Mesenchymal stem cell (in vitro differentiated cells and primary cell): ENCODE results near the gene ARID1B.

Experiments used
- DNase-seq: peaks from one replicate; pipeline ENCODE4 v3.0.0-alpha.2; 2013
- H2AFZ ChIP-seq: one replicate; pipeline ENCODE4 v1.6.1; 2013; ENCODE audit warnings: low read depth, mild to moderate bottlenecking, control low read depth, inconsistent platforms, low read length, moderate library complexity
- H2AK5ac ChIP-seq: 2 replicates; pipeline ENCODE4 v1.6.1; 2013; ENCODE audit warnings: low read length, moderate library complexity, mild to moderate bottlenecking, inconsistent platforms; ENCODE audit not compliant: severe bottlenecking
- H2BK120ac ChIP-seq: one replicate; pipeline ENCODE4 v1.6.1; 2013; ENCODE audit warnings: low read depth, mild to moderate bottlenecking, inconsistent platforms, low read length, moderate library complexity
- H2BK12ac ChIP-seq, 2 experiments: one replicate each; pipeline ENCODE4 v1.6.1; 2013; ENCODE audit warnings: inconsistent platforms in 2 of 2, low read length in 2 of 2, mild to moderate bottlenecking in 2 of 2, moderate library complexity in 2 of 2, control low read depth in 1 of 2
- H2BK15ac ChIP-seq: one replicate; pipeline ENCODE4 v1.6.1; 2013; ENCODE audit warnings: mild to moderate bottlenecking, low read depth, inconsistent platforms; ENCODE audit not compliant: poor library complexity, severe bottlenecking
- H2BK5ac ChIP-seq: 2 replicates; pipeline ENCODE4 v1.6.1; 2013; ENCODE audit warnings: low read depth, mild to moderate bottlenecking, low read length, control low read depth, inconsistent platforms; ENCODE audit not compliant: poor library complexity, severe bottlenecking
- H3K14ac ChIP-seq, 2 experiments: one replicate each; pipeline ENCODE4 v1.6.1; 2013; ENCODE audit warnings: inconsistent platforms in 2 of 2, low read length in 2 of 2, control low read depth in 1 of 2, mild to moderate bottlenecking in 1 of 2, moderate library complexity in 1 of 2
- H3K18ac ChIP-seq, 2 experiments: one replicate each; pipeline ENCODE4 v1.6.1; 2013; ENCODE audit warnings: inconsistent platforms in 2 of 2, low read length in 2 of 2, control low read depth in 1 of 2, low read depth in 1 of 2, mild to moderate bottlenecking in 1 of 2
- H3K23ac ChIP-seq, 2 experiments: one replicate each; pipeline ENCODE4 v1.6.1; 2013; ENCODE audit warnings: inconsistent platforms in 2 of 2, low read length in 2 of 2, mild to moderate bottlenecking in 2 of 2, moderate library complexity in 2 of 2, control low read depth in 1 of 2
- H3K27ac ChIP-seq: 2 replicates; pipeline ENCODE4 v1.5.1; 2013; ENCODE audit warnings: mild to moderate bottlenecking, moderate library complexity, low read length, control low read depth, inconsistent platforms; ENCODE audit not compliant: poor library complexity, severe bottlenecking
- H3K27me3 ChIP-seq, 2 experiments: 2 replicates each; pipeline versions ENCODE4 v1.6.1 to v1.7.0; 2013; ENCODE audit warnings: low read length in 2 of 2, mild to moderate bottlenecking in 2 of 2, moderate library complexity in 2 of 2, control low read depth in 1 of 2, inconsistent platforms in 1 of 2; ENCODE audit not compliant: control insufficient read depth in 1 of 2, insufficient read depth in 1 of 2
- H3K36me3 ChIP-seq, 2 experiments: 2 replicates each; pipeline versions ENCODE4 v1.6.1 to v1.7.0; 2013; ENCODE audit warnings: low read length in 2 of 2, control low read depth in 1 of 2, inconsistent platforms in 1 of 2, low read depth in 1 of 2, mild to moderate bottlenecking in 1 of 2; ENCODE audit not compliant: insufficient read depth in 2 of 2, control insufficient read depth in 1 of 2
- H3K4ac ChIP-seq, 2 experiments: one replicate each; pipeline ENCODE4 v1.6.1; 2013; ENCODE audit warnings: inconsistent platforms in 2 of 2, low read length in 2 of 2, mild to moderate bottlenecking in 2 of 2, moderate library complexity in 2 of 2, control low read depth in 1 of 2, low read depth in 1 of 2
- H3K4me1 ChIP-seq: 2 replicates; pipeline ENCODE4 v1.6.1; 2013; ENCODE audit warnings: low read depth, low read length, control low read depth; ENCODE audit not compliant: control insufficient read depth, insufficient read depth
- H3K4me2 ChIP-seq: 2 replicates; pipeline ENCODE4 v1.6.1; 2013; ENCODE audit warnings: low read length, mild to moderate bottlenecking, inconsistent platforms; ENCODE audit not compliant: poor library complexity, severe bottlenecking
- H3K4me3 ChIP-seq, 2 experiments: 2 replicates each; pipeline versions ENCODE4 v1.5.1 to v1.7.0; 2013; ENCODE audit warnings: low read length in 2 of 2, mild to moderate bottlenecking in 2 of 2, control low read depth in 1 of 2, low read depth in 1 of 2; ENCODE audit not compliant: insufficient read depth in 1 of 2
- H3K79me1 ChIP-seq: replicated peaks from 2 replicates; pipeline ENCODE4 v1.6.1; 2013; ENCODE audit warnings: mild to moderate bottlenecking, control low read depth, low read length, inconsistent platforms; ENCODE audit not compliant: poor library complexity, severe bottlenecking
- H3K9ac ChIP-seq: 2 replicates; pipeline ENCODE4 v1.7.0; 2013; ENCODE audit warnings: mild to moderate bottlenecking, low read length, moderate library complexity
- H3K9me3 ChIP-seq: 2 replicates; pipeline ENCODE4 v1.7.0; 2013; ENCODE audit warnings: mild to moderate bottlenecking, low read length; ENCODE audit not compliant: control insufficient read depth
- H4K8ac ChIP-seq: one replicate; pipeline ENCODE4 v1.6.1; 2013; ENCODE audit warnings: inconsistent platforms, mild to moderate bottlenecking, low read length, moderate library complexity
- H4K91ac ChIP-seq: one replicate; pipeline ENCODE4 v1.6.1; 2013; ENCODE audit warnings: mild to moderate bottlenecking, low read length, inconsistent platforms
- WGBS: methylation state at CpG from one replicate; pipeline ENCODE4 v1.1.7; 2013; ENCODE audit warnings: mixed read lengths; 5-methylcytosine and 5-hydroxymethylcytosine counted together

ARID1B gene

DNA sequence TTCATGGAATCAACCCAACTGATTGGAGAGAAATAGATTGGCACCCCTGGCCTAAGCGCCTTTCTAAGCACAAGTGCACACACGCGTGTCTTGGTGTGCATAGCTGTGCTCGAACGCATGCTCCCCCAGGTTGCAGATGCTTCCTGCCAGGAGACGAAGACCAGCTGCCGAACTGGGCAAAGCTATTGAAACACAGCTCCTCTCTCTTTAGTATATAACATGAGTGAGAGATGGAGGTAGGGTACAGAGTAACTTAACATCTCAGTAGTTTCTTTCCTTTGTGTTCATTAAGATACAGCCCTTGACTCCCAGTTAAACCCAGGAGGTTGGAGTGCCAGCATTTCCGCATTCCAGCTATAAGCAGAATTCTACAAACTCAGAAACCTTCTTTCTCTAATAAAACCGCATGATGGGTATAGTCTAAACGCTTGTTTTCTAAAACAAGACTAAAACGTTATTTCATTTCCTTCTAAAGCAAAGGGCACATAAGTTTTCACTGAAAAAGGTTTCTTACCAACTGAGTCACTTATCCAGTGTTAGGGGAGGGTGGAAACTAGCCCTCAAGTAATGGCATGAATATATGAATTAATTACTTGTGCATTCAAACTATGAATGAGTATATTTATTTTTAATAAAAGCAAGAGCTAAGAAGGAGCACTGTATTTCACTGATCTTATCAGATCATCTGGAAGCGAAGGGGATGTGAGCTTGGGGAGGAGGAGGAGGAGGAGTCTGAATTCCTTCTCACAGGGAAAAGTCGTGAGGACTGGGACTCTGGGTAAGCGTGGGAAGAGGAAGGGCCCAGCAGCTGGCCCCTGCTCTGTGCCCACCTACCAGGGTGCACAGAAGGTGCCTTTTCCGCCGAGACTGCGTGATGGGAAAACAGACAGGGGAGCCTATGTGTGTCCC, 367.0 kb downstream of the ARID1B start:
- Histone ChIP-seq H3K23ac (no peak overlapping the region), H3K18ac (no peak overlapping the region), H3K14ac (peak overlapping the region in 1 of 2 experiments; percentile 3), H3K4me1 (peaks cover 15% of the 10 kb centered on the region), H3K79me1 (peaks cover 12% of the 10 kb centered on the region), H4K8ac (peak overlapping the region; percentile 79), H2BK5ac (no peak overlapping the region), H3K9ac (peak overlapping the region; percentile 62), H2AK5ac (no peak overlapping the region), H2AFZ (no peak overlapping the region), H4K91ac (no peak overlapping the region), H3K4me3 (no peak overlapping the region), H2BK120ac (no peak overlapping the region), H3K4me2 (no peak overlapping the region), H3K9me3 (no peaks in the 10 kb centered on the region), H2BK15ac (no peak overlapping the region), H2BK12ac (no peak overlapping the region), H3K4ac (no peak overlapping the region), H3K36me3 (peaks cover 14 to 23% of the 10 kb centered on the region in 2 experiments), H3K27ac (no peak overlapping the region), H3K27me3 (no peaks in the 10 kb centered on the region)
- no peak for DNase-seq
- 76% methylated on average over 16 of the region's 17 CpGs for WGBS

GRCh38 chr6:157144859-157145568, 367.8 kb downstream of the ARID1B start:
- Histone ChIP-seq H2AK5ac (no peak overlapping the region), H3K27ac (no peak overlapping the region), H2BK120ac (no peak overlapping the region), H3K79me1 (peaks cover 8% of the 10 kb centered on the region), H3K36me3 (peaks cover 10 to 29% of the 10 kb centered on the region in 2 experiments), H2AFZ (no peak overlapping the region), H3K4me3 (peak overlapping the region in 1 of 2 experiments; percentile 55), H3K4me2 (no peak overlapping the region), H3K9ac (peak overlapping the region; percentile 62), H3K4ac (no peak overlapping the region), H3K27me3 (no peaks in the 10 kb centered on the region), H2BK5ac (no peak overlapping the region), H3K23ac (no peak overlapping the region), H3K18ac (no peak overlapping the region), H3K9me3 (no peaks in the 10 kb centered on the region), H4K8ac (no peak overlapping the region), H4K91ac (no peak overlapping the region), H3K4me1 (peaks cover 16% of the 10 kb centered on the region), H3K14ac (no peak overlapping the region), H2BK12ac (no peak overlapping the region), H2BK15ac (no peak overlapping the region)
- WGBS: 89% methylated on average over 19 of the region's 19 CpGs
- DNase-seq: no peak

DNA sequence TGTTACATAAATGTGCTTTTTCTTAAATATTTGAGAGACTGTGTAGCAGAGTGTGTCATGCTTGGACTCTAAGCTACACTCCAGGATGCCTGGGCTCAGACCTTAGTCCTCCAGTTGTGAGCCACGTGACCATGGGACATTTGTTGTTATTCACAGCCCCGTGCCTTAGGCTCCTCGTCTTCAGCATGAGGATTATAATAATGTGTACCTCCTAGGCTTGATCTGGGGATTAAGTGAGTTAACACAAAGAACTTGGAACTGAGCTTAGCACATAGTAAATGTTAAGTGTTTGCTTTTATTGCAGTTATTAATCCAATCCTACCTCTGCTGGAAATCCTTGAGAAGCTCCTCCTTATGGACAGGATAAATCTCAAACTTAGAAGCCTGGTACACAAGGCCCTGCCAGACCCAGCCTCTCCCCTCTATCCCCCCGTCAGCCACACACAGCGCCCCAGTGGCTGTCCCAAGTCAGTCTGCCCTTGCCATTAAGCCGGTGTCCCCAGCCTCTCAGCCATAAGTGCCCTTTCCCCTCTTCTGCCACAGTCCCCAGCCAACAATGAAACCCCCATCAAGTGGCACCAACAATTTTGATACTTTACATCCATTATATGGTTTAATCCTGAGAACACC, 368.6 kb downstream of the ARID1B start:
- H2BK120ac ChIP-seq: no peak overlapping the region
- no peak overlapping the region for H3K27ac ChIP-seq
- no peak overlapping the region for H3K14ac ChIP-seq
- no peak overlapping the region for H2AFZ ChIP-seq
- no peaks in the 10 kb centered on the region for H3K9me3 ChIP-seq
- no peaks in the 10 kb centered on the region for H3K27me3 ChIP-seq
- DNase-seq: no peak
- no peak overlapping the region for H2AK5ac ChIP-seq
- peaks cover 10% of the 10 kb centered on the region for H3K79me1 ChIP-seq
- H3K36me3 ChIP-seq: peaks cover 11 to 33% of the 10 kb centered on the region in 2 experiments
- H3K23ac ChIP-seq: no peak overlapping the region
- no peak overlapping the region for H3K18ac ChIP-seq
- H4K91ac ChIP-seq: no peak overlapping the region
- H2BK12ac ChIP-seq: no peak overlapping the region
- peak overlapping the region; percentile 62 for H3K9ac ChIP-seq
- no peak overlapping the region for H3K4ac ChIP-seq
- H3K4me3 ChIP-seq: peak overlapping the region in 1 of 2 experiments; percentile 55
- peak overlapping the region; percentile 85 for H2BK15ac ChIP-seq
- no peak overlapping the region for H3K4me2 ChIP-seq
- no peak overlapping the region for H2BK5ac ChIP-seq
- no peak overlapping the region for H4K8ac ChIP-seq
- peaks cover 21% of the 10 kb centered on the region for H3K4me1 ChIP-seq
- WGBS: 79% methylated on average over 6 of the region's 6 CpGs
